Pancreas (tissue), 10 donors: ENCODE measurements around the gene MAPKAPK2. TPM values are rescaled to one million over a fixed set of nuclear protein-coding genes. Genes with fewer than 3 reads are reported as not detected.

Experiments
- ATAC-seq, 4 donors: fragments of 200-7000 bp; cut with Tn5 transposase; one replicate each; pipeline versions ENCODE4 v1.8.0 to v1.9.1; 2020; ENCODE audit warnings: mild to moderate bottlenecking in 4 of 4, moderate library complexity in 4 of 4
- DNase-seq, 6 donors: peaks; one replicate each; pipeline ENCODE4 v3.0.0-alpha.2; 2020
- FAIRE-seq: peaks from 2 replicates; lab custom pipeline; 2012; peaks lifted over from hg19 to GRCh38; lab: Jason Lieb, UNC
- H3K27ac ChIP-seq, 4 donors: fragments of 200-600 bp; sonication (generic); 1 replicate in 3 of 4; 2 replicates in 1 of 4; pipeline versions ENCODE4 v1.5.0 to v1.8.0; 2020
- H3K27me3 ChIP-seq, 4 donors: fragments of 200-600 bp; one replicate each; pipeline ENCODE4 v1.8.0; 2021
- H3K36me3 ChIP-seq, 3 donors: fragments of 200-600 bp; sonication (generic) in 1 of 3; one replicate each; pipeline versions ENCODE4 v1.5.0 to v1.8.0; 2020 to 2021
- H3K4me1 ChIP-seq, 3 donors: fragments of 200-600 bp; one replicate each; pipeline ENCODE4 v1.8.0; 2021
- H3K4me3 ChIP-seq, 4 donors: fragments of 200-600 bp; sonication (generic) in 2 of 4; one replicate each; pipeline versions ENCODE4 v1.5.0 to v1.8.0; 2020 to 2021
- H3K9me3 ChIP-seq, 4 donors: fragments of 200-600 bp; one replicate each; pipeline ENCODE4 v1.8.0; 2021
- WGBS, 2 donors: extraction: QIAGEN DNeasy Blood & Tissue Kit; methylation state at CpG; one replicate each; pipeline ENCODE4 v1.1.7; 2013; 5-methylcytosine and 5-hydroxymethylcytosine counted together
- intact Hi-C, 3 donors: fragments of 100-400 bp; cut with DNase I; formaldehyde crosslinking; loops; one replicate each; pipeline versions ENCODE4 v1.11.1 to v1.14.2; 2022
- polyA plus RNA-seq, 2 donors: library from polyadenylated mRNA; stranded (reverse); fragments of 200-250 nt; gene quantifications; one replicate each; pipeline ENCODE4 v1.2.3, GENCODE V29; 2013
- total RNA-seq, 6 donors: library from RNA; stranded (reverse); fragmentation: NEBNext Ultra II Directional in 4 of 6; extraction: Animal tissue kit (Norgen Biotek cat#: 25700) in 4 of 6; gene quantifications; one replicate each; pipeline versions ENCODE4 v1.2.1 to v1.2.4, GENCODE V29; 2021 to 2023
- TF ChIP-seq, protein P1 (sequence below), 4 donors: fragments of 200-600 bp; sonication (generic) in 3 of 4; IDR thresholded peaks; one replicate each; pipeline versions ENCODE4 v1.5.0 to v1.8.0; 2021; ENCODE audit warnings: antibody characterized with exemption in 4 of 4
- donor health status: healthy with polysubstance abuse.
- donor health status: DM: no; HTN: no; CAD: no; lungs with moderate emphysema.
- donor health status: DM: no; HTN: no; CAD: no.
- donor health status: control.
- donor health status: control.
- donor health status: Bipolar disorder and iron deficiency.
- donor health status: DM: yes; HTN: yes; CAD: no.
- donor health status: DM: no; HTN: no; CAD: no.
- donor health status: DM: no; HTN: no; CAD: no.
- donor health status: DM: yes; HTN: yes; CAD: no.

The MAPKAPK2 gene
- total and polyA plus RNA-seq, 8 donors, result 28.3 to 55.7 (median 35.1) TPM

DNA sequence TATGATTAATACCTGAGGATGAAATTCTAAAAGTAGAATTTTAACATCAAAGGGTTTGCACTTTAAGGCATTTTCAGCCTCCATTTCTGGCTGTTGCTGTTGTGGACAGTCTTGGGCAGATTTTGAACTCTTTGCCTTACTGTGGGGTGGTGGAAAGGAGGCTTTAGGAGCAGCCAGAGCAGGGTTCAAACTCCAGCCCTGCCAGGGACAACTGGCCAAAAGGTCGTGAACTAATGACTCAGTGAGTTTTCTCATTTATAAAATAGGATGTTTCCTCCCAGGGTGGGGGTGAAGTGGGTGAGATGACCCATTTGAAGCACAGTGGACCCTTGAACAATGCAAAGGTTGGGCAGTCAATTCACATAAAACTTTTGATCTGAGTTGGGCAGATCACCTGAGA lies 36.7 kb downstream of the MAPKAPK2 start:
- H3K4me1 ChIP-seq, result peaks cover 19 to 43% (median 23%) of the 10 kb centered on the region in 3 donors

DNA sequence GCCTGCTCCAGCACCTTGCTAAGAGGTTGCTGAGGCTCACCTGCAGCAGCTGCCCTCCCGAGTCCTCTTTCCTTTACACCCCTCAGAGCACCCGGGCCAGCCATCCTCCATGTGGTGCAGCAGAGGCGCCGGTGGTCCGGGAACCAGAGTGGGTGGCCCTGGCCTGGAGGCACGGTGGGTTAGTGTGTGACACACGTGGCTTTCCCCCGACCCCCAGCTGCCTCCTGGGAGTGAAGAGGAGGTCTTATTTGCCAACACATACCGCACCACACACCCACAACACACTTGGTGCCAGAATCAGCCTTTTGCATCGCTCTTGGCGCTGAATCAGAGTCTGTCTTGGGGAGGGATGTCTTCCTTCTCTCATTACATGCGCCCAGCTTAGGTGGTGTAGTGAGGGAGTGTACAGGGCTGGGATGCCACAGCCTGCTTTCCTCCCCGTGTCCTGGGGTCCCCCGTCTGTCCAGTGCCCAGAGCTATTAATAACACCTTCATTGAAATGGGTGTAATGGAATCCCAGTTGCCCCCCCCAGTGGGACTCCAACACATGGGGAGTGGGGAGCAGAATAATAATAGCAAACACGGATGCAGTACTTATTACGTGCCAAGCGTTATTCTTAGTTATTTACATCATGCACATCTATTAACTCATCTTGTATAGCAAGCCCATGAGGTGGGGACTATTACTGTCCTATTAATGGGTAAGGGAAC lies 38.2 kb downstream of the MAPKAPK2 start:
- intact Hi-C loops, result no loop called here
- no peak for ATAC-seq
- TF ChIP-seq, protein P1, sequence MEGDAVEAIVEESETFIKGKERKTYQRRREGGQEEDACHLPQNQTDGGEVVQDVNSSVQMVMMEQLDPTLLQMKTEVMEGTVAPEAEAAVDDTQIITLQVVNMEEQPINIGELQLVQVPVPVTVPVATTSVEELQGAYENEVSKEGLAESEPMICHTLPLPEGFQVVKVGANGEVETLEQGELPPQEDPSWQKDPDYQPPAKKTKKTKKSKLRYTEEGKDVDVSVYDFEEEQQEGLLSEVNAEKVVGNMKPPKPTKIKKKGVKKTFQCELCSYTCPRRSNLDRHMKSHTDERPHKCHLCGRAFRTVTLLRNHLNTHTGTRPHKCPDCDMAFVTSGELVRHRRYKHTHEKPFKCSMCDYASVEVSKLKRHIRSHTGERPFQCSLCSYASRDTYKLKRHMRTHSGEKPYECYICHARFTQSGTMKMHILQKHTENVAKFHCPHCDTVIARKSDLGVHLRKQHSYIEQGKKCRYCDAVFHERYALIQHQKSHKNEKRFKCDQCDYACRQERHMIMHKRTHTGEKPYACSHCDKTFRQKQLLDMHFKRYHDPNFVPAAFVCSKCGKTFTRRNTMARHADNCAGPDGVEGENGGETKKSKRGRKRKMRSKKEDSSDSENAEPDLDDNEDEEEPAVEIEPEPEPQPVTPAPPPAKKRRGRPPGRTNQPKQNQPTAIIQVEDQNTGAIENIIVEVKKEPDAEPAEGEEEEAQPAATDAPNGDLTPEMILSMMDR (IDR thresholded peaks at IDR 0.05), result no peak

More for the DNA sequence above, 36.7 kb downstream of the MAPKAPK2 start:
- ATAC-seq (no peak), FAIRE-seq (no peak), DNase-seq (peak in 1 of 6 donors; percentile 6)
- H3K9me3 ChIP-seq, result no peaks in the 10 kb centered on the region
- TF ChIP-seq, protein P1 (IDR thresholded peaks at IDR 0.05), result no peak
- H3K27ac ChIP-seq, result no peak overlapping the region
- H3K27me3 ChIP-seq, result no peaks in the 10 kb centered on the region
- H3K36me3 ChIP-seq, result no peaks in the 10 kb centered on the region
- no peak overlapping the region for H3K4me3 ChIP-seq
- WGBS, 2 donors, result 85 to 95% methylated on average over 1 of the region's 1 CpG
- intact Hi-C loops, result no loop called here

DNA sequence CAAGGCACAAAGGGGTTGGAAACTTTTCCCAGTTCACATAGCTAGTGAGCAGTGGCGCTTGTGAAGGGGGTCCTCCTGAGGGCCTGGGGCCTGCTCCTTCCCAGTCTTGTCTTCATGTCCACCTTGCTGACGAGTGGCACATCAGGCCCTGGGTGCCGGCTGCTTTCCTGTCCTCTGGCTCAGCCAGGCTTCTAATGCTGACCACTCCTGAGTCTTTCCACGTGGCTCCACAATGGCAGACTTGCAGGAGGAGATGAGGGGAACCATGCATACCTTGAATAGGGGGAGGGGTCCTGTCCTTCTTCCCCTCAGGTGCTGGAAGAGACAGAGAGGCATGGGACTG lies 38.7 kb downstream of the MAPKAPK2 start:
- DNase-seq (peak in 1 of 6 donors; percentile 54), ATAC-seq (peak in 1 of 4 donors; percentile 2), FAIRE-seq (no peak)
- H3K4me1 ChIP-seq, result peaks cover 19 to 43% (median 20%) of the 10 kb centered on the region in 3 donors
- TF ChIP-seq, protein P1 (IDR thresholded peaks at IDR 0.05), result no peak
- WGBS, 2 donors, result 76 to 78% methylated on average over 4 of the region's 4 CpGs
- H3K9me3 ChIP-seq, result no peaks in the 10 kb centered on the region
- H3K27me3 ChIP-seq, result no peaks in the 10 kb centered on the region
- H3K27ac ChIP-seq, result peak overlapping the region; percentile 50 to 81 (median 61)
- H3K4me3 ChIP-seq, result no peak overlapping the region
- intact Hi-C loops, result no loop called here
- H3K36me3 ChIP-seq, result no peaks in the 10 kb centered on the region

More for the DNA sequence above, 38.2 kb downstream of the MAPKAPK2 start:
- DNase-seq (peak in 1 of 6 donors; percentile 50), FAIRE-seq (no peak)
- WGBS, 2 donors, result 85 to 86% methylated on average over 17 of the region's 17 CpGs
- H3K4me3 ChIP-seq, result no peak overlapping the region
- H3K4me1 ChIP-seq, result peaks cover 19 to 43% (median 20%) of the 10 kb centered on the region in 3 donors
- peak overlapping the region in 3 of 4 donors; percentile 50 to 67 (median 55) for H3K27ac ChIP-seq
- no peaks in the 10 kb centered on the region for H3K9me3 ChIP-seq
- no peaks in the 10 kb centered on the region for H3K27me3 ChIP-seq
- H3K36me3 ChIP-seq, result no peaks in the 10 kb centered on the region

DNA sequence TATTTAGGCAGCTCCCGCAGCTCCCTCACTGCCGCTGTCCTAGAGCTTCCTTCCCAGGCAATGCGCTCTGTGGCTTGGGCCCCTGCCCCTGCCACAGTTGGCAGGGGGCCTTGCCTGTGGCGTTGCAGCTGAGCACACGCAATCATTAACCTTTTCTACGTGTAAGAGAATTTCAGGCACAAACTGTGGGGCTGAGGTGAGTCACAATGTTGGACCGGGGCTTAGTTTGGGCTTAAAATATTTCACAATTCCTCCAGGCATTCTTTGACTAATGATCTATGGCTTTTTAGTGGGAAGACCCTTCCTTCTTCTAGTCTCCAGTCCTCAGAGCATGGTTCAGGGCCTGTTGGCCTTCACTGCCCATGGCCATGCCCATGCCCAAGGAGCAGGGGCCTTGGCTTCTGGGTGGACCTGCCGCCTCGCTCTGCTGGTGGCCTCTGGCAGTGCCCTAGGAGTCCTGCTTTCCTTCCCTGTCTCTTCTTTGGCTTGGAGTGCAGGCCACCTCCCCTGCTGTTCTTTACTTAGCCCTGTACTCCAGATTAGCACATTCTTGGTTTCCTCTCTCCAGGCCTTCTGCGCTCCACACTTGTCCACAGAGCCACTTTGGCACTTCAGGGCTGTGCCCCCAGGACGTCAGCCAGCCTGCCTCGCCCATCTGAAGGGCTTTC lies 39.2 kb downstream of the MAPKAPK2 start:
- Histone ChIP-seq H3K4me1 (peaks cover 19 to 43% (median 20%) of the 10 kb centered on the region in 3 donors), H3K27me3 (no peaks in the 10 kb centered on the region), H3K9me3 (no peaks in the 10 kb centered on the region), H3K4me3 (no peak overlapping the region), H3K36me3 (no peaks in the 10 kb centered on the region), H3K27ac (peak overlapping the region; percentile 50 to 81 (median 61))
- TF ChIP-seq, protein P1 (IDR thresholded peaks at IDR 0.05), result no peak
- FAIRE-seq (no peak), DNase-seq (peak in 4 of 6 donors; percentile 47 to 70 (median 65)), ATAC-seq (peak; percentile 53 to 75 (median 71))
- WGBS, 2 donors, result 31 to 45% methylated on average over 12 of the region's 12 CpGs
- intact Hi-C loops, result no loop called here
